Astrocyte (in vitro differentiated cells and primary cell): Measurements from ENCODE around the gene MYZAP.

Experiments used
- CTCF ChIP-seq: IDR thresholded peaks from 2 replicates; pipeline ENCODE4 v1.5.1; 2011; ENCODE audit warnings: low read depth, mild to moderate bottlenecking, inconsistent platforms, low read length, moderate library complexity; ENCODE audit not compliant: insufficient read depth
- EZH2 ChIP-seq: IDR thresholded peaks from 2 replicates; pipeline ENCODE4 v1.6.1; 2012; ENCODE audit warnings: mild to moderate bottlenecking, low read length, inconsistent platforms; ENCODE audit not compliant: insufficient read depth

- TF ChIP-seq CTCF (no peak), EZH2 (no peak)
These were observed 21.4 kb upstream of the MYZAP start for GRCh38 chr15:57570340-57570739.
